Mesothelial cell of epicardium (in vitro differentiated cells): ENCODE measurements around the gene KRT6C. TPM values are rescaled to one million over a fixed set of nuclear protein-coding genes. Genes with fewer than 3 reads are reported as not detected.
"Not testable (repeated sequence)": the region's sequence is repeated elsewhere in the genome, so short reads cannot be mapped to it uniquely, and the experiment has no call there.

ENCODE experiments used
- DNase-seq, 2 experiments: peaks; one replicate each; pipeline ENCODE4 v3.0.0; 2021; ENCODE audit warnings: low spot score in 2 of 2; ENCODE audit not compliant: unreplicated experiment in 2 of 2
- H3K27ac Mint-ChIP-seq: 2 replicates; pipeline ENCODE4 v1.8.0; 2021; ENCODE audit warnings: mixed read lengths
- H3K27me3 Mint-ChIP-seq: 2 replicates; pipeline ENCODE4 v1.8.0; 2021; ENCODE audit warnings: low read depth, mixed read lengths
- H3K36me3 Mint-ChIP-seq: 2 replicates; pipeline ENCODE4 v1.8.0; 2021; ENCODE audit warnings: mixed read lengths
- H3K4me1 Mint-ChIP-seq: 2 replicates; pipeline ENCODE4 v1.8.0; 2021; ENCODE audit warnings: mixed read lengths
- H3K4me3 Mint-ChIP-seq: 2 replicates; pipeline ENCODE4 v1.8.0; 2021; ENCODE audit warnings: mild to moderate bottlenecking, moderate library complexity, mixed read lengths
- H3K9me3 Mint-ChIP-seq: 2 replicates; pipeline ENCODE4 v1.8.0; 2021; ENCODE audit warnings: mixed read lengths
- CTCF ChIP-seq: fragments of 200-600 bp; sonication (generic); IDR thresholded peaks from one replicate; pipeline ENCODE4 v1.5.0; 2021; ENCODE audit warnings: antibody characterized with exemption; ENCODE audit not compliant: unreplicated experiment
- total RNA-seq: library from RNA; stranded (reverse); gene quantifications from 3 replicates; pipeline ENCODE4 v1.2.1, GENCODE V29; 2021

The KRT6C gene
- total RNA-seq, 1 donor from 2014 or later: not detected

- Mint-ChIP-seq H3K4me3 (no peak overlapping the region), H3K27me3 (peaks cover 82% of the 10 kb centered on the region), H3K9me3 (peaks cover 13% of the 10 kb centered on the region), H3K36me3 (no peaks in the 10 kb centered on the region), H3K27ac (no peak overlapping the region), H3K4me1 (no peaks in the 10 kb centered on the region)
- DNase-seq: no peak
- no peak for TF ChIP-seq CTCF
These were observed 15.1 kb upstream of the KRT6C start for GRCh38 chr12:52488736-52489135.

GRCh38 chr12:52487744-52488443, 14.3 kb upstream of the KRT6C start:
- peaks cover 82% of the 10 kb centered on the region for H3K27me3 Mint-ChIP-seq
- not testable (repeated sequence) for H3K36me3 Mint-ChIP-seq, H3K4me3 Mint-ChIP-seq, DNase-seq, H3K4me1 Mint-ChIP-seq, H3K27ac Mint-ChIP-seq
- peaks cover 13% of the 10 kb centered on the region for H3K9me3 Mint-ChIP-seq

- H3K27me3 Mint-ChIP-seq: peaks cover 81% of the 10 kb centered on the region
- no peaks in the 10 kb centered on the region for H3K36me3 Mint-ChIP-seq
These were observed 13.6 kb upstream of the KRT6C start for GRCh38 chr12:52487211-52487610.

GRCh38 chr12:52486166-52487105, 12.8 kb upstream of the KRT6C start:
- Mint-ChIP-seq H3K4me3 (no peak overlapping the region), H3K27me3 (peaks cover 77% of the 10 kb centered on the region), H3K4me1 (no peaks in the 10 kb centered on the region), H3K9me3 (peaks cover 13% of the 10 kb centered on the region), H3K36me3 (no peaks in the 10 kb centered on the region), H3K27ac (no peak overlapping the region)
- no peak for TF ChIP-seq CTCF
- DNase-seq: no peak

More at GRCh38 chr12:52487211-52487610, 13.6 kb upstream of the KRT6C start:
- no peak for TF ChIP-seq CTCF
- Mint-ChIP-seq H3K4me3 (no peak overlapping the region), H3K27ac (no peak overlapping the region), H3K9me3 (peaks cover 13% of the 10 kb centered on the region), H3K4me1 (no peaks in the 10 kb centered on the region)
- no peak for DNase-seq

GRCh38 chr12:52480073-52480472, 6.5 kb upstream of the KRT6C start:
- no peaks in the 10 kb centered on the region for H3K4me1 Mint-ChIP-seq
- TF ChIP-seq CTCF: no peak
- no peak overlapping the region for H3K27ac Mint-ChIP-seq
- DNase-seq: no peak
- H3K4me3 Mint-ChIP-seq: no peak overlapping the region
- no peaks in the 10 kb centered on the region for H3K36me3 Mint-ChIP-seq
- H3K9me3 Mint-ChIP-seq: peaks cover 21% of the 10 kb centered on the region
- peaks cover 35% of the 10 kb centered on the region for H3K27me3 Mint-ChIP-seq

- Mint-ChIP-seq H3K9me3 (peaks cover 13% of the 10 kb centered on the region), H3K4me3 (no peak overlapping the region), H3K27ac (no peak overlapping the region), H3K36me3 (no peaks in the 10 kb centered on the region), H3K4me1 (no peaks in the 10 kb centered on the region), H3K27me3 (peaks cover 23% of the 10 kb centered on the region)
- no peak for DNase-seq
- TF ChIP-seq CTCF: no peak
These were observed 4.0 kb upstream of the KRT6C start for GRCh38 chr12:52477651-52478050.
